Measurements from ENCODE around the gene NUBP2. TPM values are rescaled to one million over a fixed set of nuclear protein-coding genes. Genes with fewer than 3 reads are reported as not detected.

Gene NUBP2
- total and polyA plus RNA-seq, 2 donors (not counting 3 experiments of a cell fraction or from before 2014, with no cell fraction given), result 55.0 to 69.6 TPM

DNA sequence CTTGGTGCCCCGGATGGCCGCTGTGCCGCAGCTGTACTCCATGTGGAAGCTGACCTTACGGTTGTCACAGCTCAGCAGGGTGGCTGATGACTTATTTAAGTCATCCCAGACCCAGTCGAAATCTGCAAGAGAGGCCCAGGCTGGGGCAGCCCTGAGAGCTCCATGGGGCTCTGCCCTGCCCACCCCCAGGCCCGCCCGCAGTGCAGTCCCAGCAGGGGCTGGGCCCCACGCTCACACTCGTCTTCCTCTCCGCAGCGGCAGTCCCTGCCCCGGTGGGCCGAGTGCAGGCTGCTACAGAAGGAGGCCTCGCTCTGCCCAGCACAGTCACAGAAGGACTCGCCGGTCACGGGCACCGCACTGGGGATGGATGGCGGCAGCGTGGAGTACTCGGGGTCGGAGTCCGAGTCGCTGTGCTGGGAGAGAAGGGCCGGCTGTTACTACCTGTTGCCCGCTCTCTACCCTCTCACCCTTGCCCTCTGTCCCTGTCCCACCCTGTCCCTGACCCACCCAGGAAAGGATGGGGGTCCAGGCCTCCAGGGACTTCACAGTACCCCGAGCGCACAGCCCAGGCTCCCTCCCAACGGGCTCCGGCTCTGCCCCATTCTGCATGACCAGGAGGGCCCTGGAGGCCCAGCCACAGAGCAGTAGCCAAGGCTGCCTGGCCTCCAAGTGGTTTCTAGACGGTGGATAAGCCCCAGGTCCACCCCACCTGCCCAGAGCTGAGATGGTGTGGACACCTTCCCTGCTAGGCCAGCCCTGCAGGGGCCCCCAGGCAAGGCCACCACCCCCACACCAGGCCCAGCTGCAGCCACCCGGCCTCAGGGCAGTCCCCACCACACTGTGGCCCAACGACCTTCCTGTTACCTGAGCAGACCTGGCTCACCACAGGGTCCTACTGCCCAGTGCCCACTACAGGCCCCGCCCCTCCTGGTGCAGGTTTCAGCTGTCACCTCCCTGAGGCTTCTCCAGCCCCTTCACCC lies 4.3 kb upstream of the NUBP2 start:
- Histone ChIP-seq H3K36me3 (ENCODE audit: control insufficient read depth in 2 of 2, extremely low read depth in 1 of 2, insufficient read depth in 2 of 2, low read length in 2 of 2) (peaks cover 0 to 45% of the 10 kb centered on the region in 2 experiments), H3K4me3 (replicated peaks in 1 of 3; ENCODE audit: insufficient read depth in 1 of 3, low read depth in 1 of 3, low read length in 3 of 3) (no peak overlapping the region), H3K27ac (ENCODE audit: insufficient read depth, low read depth, low read length) (no peak overlapping the region), H3K9me3 (replicated peaks; ENCODE audit: control insufficient read depth, insufficient read depth, low read length) (no peaks in the 10 kb centered on the region), H3K4me1 (ENCODE audit: control insufficient read depth, extremely low read depth, insufficient read depth, low read length) (peaks cover 18% of the 10 kb centered on the region), H3K9ac (replicated peaks; ENCODE audit: extremely low read depth, insufficient read depth, low read length) (no peak overlapping the region), H4K20me1 (replicated peaks; ENCODE audit: control insufficient read depth, extremely low read depth, insufficient read depth, low read length) (no peaks in the 10 kb centered on the region), H3K27me3 (ENCODE audit: control insufficient read depth in 2 of 2, insufficient read depth in 2 of 2, low read length in 2 of 2) (no peaks in the 10 kb centered on the region), H3K79me2 (ENCODE audit: control insufficient read depth, insufficient read depth, low read length) (peaks cover 16% of the 10 kb centered on the region), H3K4me2 (ENCODE audit: insufficient read depth, low read length) (no peak overlapping the region), H3K9me1 (replicated peaks; ENCODE audit: control insufficient read depth, extremely low read depth, insufficient read depth, low read length) (no peaks in the 10 kb centered on the region), H2AFZ (ENCODE audit: low read depth, low read length) (no peak overlapping the region)
- POLR2A ChIA-PET, result no interaction called here
- no TSS peak for BruUV-seq (replicated peaks)
- CTCF ChIA-PET, result no interaction called here
- intact Hi-C loops (cut with micrococcal nuclease), result no loop called here
- dilution Hi-C loops (cut with MboI; ENCODE audit: extremely low pct_ligation_motif_present, low sequenced_read_pairs), result no loop called here
- FAIRE-seq (no peak), DNase-seq (ENCODE audit: low read depth, low spot score) (no peak)
- TF ChIP-seq POLR2A (IDR thresholded peaks at IDR 0.05; ENCODE audit: low read depth, low read length) (peak; percentile 32), MAX (IDR thresholded peaks at IDR 0.05; ENCODE audit: insufficient read depth, insufficient read length) (no peak), POLR2AphosphoS5 (IDR thresholded peaks at IDR 0.05; ENCODE audit: insufficient read depth, low read depth, low read length) (peak; percentile 15)

DNA sequence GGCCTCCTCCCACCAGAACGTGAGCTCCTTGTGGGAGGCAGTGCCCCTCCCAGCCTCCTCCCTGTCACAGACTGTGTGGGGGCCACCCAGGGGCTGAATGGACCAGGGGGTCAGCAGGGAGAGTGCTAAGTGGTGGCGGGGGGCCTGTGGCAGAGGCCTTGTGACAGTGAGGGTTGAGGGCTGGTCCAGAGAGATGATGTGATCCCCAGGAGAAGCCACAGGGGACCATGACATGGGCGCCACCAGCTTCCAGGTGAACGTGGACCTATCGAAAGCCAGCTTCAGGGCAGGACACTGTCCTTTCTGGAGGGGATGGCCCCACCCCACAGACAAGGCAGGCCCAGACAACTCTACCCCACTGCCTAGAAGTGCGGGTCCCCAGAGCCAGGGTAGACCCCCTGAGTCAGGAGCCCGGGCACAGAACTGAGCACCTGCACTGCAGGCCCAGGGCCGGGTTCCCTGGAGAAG lies 3.5 kb upstream of the NUBP2 start:
- intact Hi-C loops (cut with micrococcal nuclease) (no loop called here), dilution Hi-C loops (cut with MboI; ENCODE audit: extremely low pct_ligation_motif_present, low sequenced_read_pairs) (no loop called here)
- Histone ChIP-seq H3K27ac (ENCODE audit: insufficient read depth, low read depth, low read length) (no peak overlapping the region), H3K4me3 (replicated peaks in 1 of 3; ENCODE audit: insufficient read depth in 1 of 3, low read depth in 1 of 3, low read length in 3 of 3) (no peak overlapping the region), H4K20me1 (replicated peaks; ENCODE audit: control insufficient read depth, extremely low read depth, insufficient read depth, low read length) (no peaks in the 10 kb centered on the region), H3K27me3 (ENCODE audit: control insufficient read depth in 2 of 2, insufficient read depth in 2 of 2, low read length in 2 of 2) (no peaks in the 10 kb centered on the region), H3K9me1 (replicated peaks; ENCODE audit: control insufficient read depth, extremely low read depth, insufficient read depth, low read length) (no peaks in the 10 kb centered on the region), H3K79me2 (ENCODE audit: control insufficient read depth, insufficient read depth, low read length) (peaks cover 13% of the 10 kb centered on the region), H3K4me2 (ENCODE audit: insufficient read depth, low read length) (no peak overlapping the region), H2AFZ (ENCODE audit: low read depth, low read length) (no peak overlapping the region), H3K9ac (replicated peaks; ENCODE audit: extremely low read depth, insufficient read depth, low read length) (no peak overlapping the region), H3K4me1 (ENCODE audit: control insufficient read depth, extremely low read depth, insufficient read depth, low read length) (peaks cover 17% of the 10 kb centered on the region), H3K36me3 (ENCODE audit: control insufficient read depth in 2 of 2, extremely low read depth in 1 of 2, insufficient read depth in 2 of 2, low read length in 2 of 2) (peaks cover 0 to 45% of the 10 kb centered on the region in 2 experiments), H3K9me3 (replicated peaks; ENCODE audit: control insufficient read depth, insufficient read depth, low read length) (no peaks in the 10 kb centered on the region)
- TF ChIP-seq POLR2A (IDR thresholded peaks at IDR 0.05; ENCODE audit: low read depth, low read length) (no peak), CTCF (IDR thresholded peaks at IDR 0.05; ENCODE audit: extremely low read depth in 1 of 2, insufficient read depth in 1 of 2, low read depth in 1 of 2, low read length in 2 of 2) (no peak), MYC (IDR thresholded peaks at IDR 0.05; ENCODE audit: low read depth, low read length) (no peak), POLR2AphosphoS5 (IDR thresholded peaks at IDR 0.05; ENCODE audit: insufficient read depth, low read depth, low read length) (no peak)
- FAIRE-seq, result no peak
- no TSS peak for BruUV-seq (replicated peaks)
- no peak for DNase-seq (ENCODE audit: low read depth, low spot score)
- ChIA-PET CTCF (no interaction called here), POLR2A (no interaction called here)
